HG02981 (cell line): ENCODE results near the gene DEFB121.
"Not testable (repeated sequence)": the region's sequence is repeated elsewhere in the genome, so short reads cannot be mapped to it uniquely, and the experiment has no call there.

ENCODE experiments used
- ATAC-seq: cut with Tn5 transposase; IDR thresholded peaks from one replicate; pipeline ENCODE4 v1.9.1; 2021; ENCODE audit warnings: mild to moderate bottlenecking, moderate library complexity; ENCODE audit not compliant: unreplicated experiment

The DEFB121 gene, protein sequence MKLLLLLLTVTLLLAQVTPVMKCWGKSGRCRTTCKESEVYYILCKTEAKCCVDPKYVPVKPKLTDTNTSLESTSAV

DNA sequence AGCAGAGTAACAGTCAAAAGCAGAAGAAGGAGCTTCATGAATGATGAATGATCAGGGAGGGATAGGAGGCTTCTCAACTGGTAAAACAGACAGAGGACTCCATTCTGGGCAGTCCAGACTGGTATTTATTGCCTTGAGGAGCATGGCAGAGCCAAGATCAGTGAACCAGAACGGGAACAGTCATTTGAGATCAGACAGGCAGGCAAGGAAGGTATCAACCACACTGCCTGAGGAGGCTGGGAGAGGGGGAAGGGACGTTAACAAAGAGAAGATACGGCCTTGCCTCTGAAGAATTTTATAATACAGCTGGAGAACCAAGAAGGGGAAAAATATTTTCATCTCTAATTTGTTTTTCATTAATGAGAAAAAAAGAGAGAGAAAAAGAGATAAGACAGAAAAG lies at the start of gene DEFB121:
Gene DEFB121, minus strand, starts transcription at position 101 of the 400 bp plus-strand sequence. Its CDS starts 63 bp downstream, at position 38.
- no peak for ATAC-seq

DNA sequence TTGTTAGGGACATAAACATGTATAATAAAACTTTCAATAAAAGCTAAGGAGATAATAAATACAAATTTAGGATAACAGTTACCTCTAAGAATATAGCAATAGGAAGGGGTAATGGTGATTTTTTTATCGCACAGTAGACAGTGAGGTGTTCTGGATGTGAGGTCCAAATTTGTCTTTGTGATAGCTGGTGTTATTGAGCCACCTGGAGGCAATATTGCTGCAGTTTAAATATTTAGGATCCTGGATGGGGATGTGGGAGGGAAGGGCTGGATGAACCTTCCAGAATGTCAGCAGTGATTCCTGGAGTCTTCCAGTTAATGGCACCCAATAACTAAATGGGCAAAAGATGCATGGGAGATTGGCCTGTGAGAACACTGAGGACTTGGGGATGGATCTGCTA lies 48.3 kb upstream of the DEFB121 start:
- ATAC-seq, result no peak

DNA sequence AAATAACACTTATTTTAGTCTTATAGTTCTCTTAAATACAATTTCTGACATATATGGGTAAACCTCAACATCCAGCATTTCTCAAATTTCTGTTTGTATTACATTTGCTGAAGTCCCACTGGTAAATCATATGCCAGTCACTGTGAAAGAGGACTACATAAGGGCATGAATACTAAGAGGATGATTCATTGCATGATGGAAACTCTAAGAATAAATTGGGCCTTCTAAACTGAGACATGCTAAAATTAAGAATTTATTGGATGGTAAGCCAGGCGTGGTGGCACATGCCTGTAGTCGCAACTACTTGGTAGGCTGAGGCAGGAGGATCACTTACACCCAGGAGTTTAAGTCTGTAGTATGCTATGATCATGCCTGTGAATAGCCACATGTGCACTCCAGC lies 46.6 kb upstream of the DEFB121 start:
- ATAC-seq, result no peak

DNA sequence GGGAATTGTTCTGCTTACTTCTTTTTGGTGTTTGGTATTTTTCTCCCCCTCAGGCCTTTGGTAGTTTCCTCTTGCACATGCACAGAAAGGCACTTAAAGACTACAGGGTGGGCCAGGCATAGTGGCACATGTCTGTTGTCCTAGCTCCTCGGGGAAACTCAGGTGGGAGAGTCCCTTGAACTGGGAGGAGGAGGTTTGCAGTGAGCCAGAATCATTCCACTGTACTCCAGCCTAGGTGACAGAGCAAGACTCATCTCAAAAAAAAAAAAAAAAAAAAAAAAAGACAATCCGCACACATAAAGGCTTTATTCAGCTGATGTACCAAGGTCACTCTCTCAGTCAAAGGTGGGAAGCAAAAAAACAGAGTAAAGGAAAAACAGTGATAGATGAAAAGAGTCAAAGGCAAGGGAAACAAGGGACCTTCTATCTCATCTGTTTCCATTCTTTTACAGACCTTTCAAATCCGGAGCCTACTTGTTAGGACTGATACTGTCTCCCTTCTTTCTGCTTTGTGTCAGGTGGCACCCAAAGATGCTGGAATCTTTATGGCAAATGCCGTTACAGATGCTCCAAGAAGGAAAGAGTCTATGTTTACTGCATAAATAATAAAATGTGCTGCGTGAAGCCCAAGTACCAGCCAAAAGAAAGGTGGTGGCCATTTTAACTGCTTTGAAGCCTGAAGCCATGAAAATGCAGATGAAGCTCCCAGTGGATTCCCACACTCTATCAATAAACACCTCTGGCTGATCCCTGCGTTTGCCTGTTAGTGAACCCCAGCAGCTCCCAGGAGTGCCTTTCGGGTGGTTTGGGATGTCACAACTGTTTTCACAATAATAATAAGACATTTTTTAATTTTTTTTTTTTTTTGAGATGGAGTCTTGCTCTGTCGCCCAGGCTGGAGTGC lies 43.7 kb upstream of the DEFB121 start:
- no peak for ATAC-seq

DNA sequence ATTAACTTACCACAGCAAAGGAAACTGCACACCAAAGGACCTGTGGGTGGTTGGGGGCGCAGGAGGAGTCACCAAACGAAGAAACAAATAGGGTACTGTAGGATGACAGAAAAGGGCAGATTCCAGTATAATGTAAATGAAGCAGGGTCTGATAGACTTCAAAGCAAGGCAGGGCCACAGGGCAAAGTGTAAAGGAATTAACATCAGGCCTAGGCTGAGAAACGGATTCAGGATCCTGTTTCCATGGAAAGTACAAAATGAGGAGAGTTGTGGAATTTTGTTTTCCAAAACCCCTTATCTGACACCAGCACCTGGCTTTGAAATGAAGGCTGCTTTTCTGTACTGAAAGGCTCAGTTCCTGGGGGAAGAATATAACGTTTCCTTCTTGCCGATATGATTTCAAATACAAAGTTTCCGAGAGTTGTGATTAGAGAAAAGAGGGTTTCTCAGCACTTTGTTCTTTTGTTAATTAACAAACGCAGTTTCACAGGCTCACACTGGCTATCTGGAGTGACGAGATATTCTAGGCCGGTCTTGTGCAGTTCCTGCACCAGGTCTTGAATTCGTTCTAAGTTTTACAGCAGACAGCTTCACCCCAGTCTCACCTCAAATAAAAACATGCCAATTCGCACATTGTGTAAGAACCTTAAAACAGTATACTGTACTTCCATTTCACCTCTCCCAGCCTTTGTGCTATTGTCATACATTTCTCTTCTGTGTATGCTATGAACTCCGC lies 40.2 kb upstream of the DEFB121 start:
- no peak for ATAC-seq

DNA sequence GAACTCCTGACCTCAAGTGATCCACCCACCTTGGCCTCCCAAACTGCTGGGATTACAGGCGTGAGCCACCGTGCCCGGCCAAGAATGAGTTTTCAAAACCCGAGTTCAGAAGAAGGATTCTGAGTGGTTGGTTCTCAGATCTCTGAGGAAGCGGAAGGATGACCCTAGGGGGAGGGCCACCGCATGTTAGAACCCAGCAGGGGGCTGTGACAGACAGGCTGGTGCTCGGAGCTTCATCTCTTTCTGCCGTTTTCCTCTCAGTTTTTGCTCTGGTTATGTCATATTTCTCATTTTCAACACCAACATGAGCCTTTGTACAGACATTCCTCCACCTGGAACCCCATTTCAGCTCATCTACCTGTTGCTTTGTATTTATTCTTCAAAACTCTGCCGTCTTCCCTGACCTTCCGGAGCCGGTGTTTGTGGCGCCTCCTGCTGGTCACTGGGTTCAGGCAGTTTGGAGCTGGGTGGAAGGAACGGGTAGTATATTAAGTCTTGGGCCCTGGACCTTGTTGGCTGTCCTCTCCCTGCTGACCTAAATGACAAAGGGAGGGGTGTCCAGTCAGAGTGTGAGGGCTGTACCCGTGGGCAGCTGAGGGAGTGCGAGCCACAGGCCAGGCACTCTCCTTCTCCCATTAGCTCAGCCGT lies 34.1 kb upstream of the DEFB121 start, which contains the start of gene DEFB123:
Gene DEFB123, plus strand, starts transcription at position 621 of the 648 bp plus-strand sequence. CDS start 67 bp downstream, outside the sequence.
- ATAC-seq, result no peak

DNA sequence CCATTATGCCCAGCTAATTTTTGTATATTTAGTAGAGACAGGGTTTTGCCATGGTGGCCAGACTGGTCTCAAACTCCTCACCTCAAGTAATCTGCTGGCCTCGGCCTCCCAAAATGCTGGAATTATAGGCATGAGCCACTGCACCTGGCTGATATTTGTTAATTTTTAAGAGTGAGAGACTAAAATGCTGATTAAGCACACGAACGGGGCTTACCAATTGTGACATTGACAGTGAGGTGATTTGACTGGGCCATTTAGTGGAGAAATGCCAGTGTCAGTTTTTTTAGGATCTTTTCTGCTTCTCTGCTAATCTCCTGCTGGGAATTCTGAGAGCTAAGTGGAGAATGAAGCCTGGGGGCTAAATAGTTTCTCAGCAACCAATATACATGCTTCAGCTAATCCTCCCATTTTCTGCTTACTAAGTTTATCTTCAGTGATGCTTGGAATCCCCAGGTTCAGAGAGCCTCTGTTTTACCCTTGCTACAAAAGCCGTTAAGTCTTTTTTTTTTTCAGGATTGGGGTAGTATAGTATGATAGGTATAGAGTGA lies 24.6 kb upstream of the DEFB121 start:
- ATAC-seq, result no peak

DNA sequence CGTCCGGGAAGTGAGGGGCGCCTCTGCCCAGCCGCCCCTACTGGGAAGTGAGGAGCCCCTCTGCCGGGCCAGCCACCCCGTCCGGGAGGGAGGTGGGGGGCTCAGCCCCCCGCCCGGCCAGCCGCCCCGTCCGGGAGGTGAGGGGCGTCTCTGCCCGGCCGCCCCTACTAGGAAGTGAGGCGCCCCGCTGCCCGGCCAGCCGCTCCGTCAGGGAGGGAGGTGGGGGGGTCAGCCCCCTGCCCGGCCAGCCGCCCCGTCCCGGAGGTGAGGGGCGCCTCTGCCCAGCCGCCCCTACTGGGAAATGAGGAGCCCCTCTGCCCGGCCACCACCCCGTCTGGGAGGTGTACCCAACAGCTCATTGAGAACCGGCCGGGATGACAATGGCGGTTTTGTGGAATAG lies 21.6 kb upstream of the DEFB121 start:
- ATAC-seq, result not testable (repeated sequence)

DNA sequence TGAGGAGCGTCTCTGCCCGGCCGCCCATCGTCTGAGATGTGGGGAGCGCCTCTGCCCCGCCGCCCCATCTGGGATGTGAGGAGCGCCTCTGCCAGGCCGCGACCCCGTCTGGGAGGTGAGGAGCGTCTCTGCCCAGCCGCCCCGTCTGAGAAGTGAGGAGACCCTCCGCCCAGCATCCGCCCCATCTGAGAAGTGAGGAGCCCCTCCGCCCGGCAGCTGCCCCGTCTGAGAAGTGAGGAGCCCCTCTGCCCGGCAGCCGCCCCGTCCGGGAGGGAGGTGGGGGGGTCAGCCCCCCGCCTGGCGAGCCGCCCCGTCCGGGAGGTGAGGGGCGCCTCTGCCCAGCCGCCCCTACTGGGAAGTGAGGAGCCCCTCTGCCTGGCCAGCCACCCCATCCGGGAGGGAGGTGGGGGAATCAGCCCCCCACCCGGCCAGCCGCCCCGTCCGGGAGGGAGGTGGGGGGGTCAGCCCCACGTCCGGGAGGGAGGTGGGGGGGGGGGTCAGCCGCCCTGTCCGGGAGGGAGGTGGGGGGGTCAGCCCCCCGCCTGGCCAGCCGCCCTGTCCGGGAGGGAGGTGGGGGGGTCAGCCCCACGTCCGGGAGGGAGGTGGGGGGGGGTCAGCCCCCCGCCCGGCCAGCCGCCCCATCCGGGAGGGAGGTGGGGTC lies 21.0 kb upstream of the DEFB121 start:
- not testable (repeated sequence) for ATAC-seq

DNA sequence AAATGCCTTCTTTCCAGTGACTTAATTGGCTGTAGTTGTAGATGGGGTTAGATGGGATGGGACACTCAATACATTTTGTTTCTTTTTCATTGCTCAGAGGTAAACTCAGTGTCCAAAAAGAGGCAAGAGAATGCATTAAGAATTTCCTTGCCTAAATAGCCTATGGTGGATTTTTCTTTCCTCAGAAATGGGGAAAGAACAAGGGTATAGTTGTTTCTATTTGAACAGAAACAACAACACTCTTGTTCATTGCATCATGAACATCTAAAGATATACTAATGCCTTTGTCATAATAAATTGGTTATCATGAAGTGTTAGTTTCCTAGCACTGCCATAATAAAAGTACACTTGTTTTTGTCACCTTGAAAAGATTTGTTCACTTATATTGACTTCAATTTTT lies 19.8 kb upstream of the DEFB121 start:
- ATAC-seq, result no peak

DNA sequence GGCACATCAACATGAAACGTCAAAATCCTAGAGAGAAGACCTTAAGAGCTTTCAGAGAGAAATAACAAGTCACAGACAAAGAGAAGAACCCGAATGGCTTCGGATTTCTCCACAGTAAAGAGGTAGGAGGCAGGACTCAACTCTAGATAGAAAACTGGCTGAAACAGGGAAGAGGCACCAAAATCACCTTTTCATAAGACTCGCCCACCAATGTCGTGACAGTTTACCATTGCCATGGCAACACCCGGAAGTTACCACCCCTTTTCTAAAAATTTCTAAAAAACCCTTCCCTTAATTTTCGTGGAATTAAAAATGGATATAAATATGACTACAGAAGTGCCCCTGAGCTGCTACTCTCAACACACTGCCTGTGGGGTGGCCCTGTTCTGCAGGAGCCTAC lies 12.3 kb upstream of the DEFB121 start:
- no peak for ATAC-seq

DNA sequence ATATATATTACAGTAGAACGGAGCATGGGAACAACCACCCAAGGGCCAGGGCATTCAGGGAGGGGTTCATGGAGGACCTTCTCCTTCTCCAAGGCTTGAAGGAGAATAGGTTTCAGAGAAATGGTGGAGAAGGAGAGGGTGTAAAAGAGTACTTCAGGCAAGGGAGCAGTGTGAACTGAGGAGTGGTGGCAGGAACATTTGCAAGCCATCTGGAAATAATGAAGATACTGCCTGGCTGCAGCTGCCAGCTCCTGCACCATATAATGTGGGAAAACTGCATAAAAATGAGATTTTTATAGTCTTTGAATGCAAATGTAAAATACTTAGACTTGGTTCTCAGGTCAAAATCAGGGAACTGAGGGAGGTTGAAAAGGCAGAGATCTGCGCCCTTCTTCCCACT lies 9.6 kb upstream of the DEFB121 start:
- ATAC-seq, result no peak

DNA sequence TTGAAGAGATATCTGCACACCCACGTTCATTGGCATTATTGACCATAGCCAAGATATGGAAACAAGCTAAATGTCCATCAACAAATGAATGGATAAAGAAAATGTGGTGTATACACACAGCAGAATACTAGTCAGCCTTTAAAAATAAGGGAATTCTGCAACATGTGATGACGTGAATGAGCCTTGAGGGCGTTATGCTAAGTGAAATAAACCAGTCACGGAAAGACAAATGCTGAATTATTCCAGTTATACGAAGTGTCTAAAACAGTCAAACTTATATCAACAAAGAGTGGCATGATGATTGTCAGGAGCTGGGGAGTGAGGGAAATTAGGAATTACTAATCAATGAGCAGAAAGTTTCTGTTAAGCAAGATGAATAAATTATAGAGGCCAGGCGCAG lies 8.4 kb upstream of the DEFB121 start:
- ATAC-seq, result no peak

DNA sequence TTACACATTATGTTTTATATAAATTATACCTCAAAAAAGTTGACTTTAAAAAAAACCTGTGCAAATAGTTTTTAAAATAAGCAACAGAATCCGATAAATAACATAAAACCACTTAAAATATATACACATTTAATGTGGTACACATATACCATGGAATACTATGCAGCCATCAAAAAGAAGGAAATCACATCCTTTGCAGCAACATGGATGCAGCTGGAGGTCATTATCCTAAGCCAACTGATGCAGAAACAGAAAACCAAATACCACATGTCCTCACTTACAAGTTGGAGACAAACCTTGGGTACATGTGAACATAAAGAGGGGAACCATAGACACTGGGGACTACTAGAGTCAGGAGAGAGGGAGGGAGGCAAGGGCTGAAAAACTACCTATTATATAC lies 4.0 kb upstream of the DEFB121 start:
- ATAC-seq, result no peak

DNA sequence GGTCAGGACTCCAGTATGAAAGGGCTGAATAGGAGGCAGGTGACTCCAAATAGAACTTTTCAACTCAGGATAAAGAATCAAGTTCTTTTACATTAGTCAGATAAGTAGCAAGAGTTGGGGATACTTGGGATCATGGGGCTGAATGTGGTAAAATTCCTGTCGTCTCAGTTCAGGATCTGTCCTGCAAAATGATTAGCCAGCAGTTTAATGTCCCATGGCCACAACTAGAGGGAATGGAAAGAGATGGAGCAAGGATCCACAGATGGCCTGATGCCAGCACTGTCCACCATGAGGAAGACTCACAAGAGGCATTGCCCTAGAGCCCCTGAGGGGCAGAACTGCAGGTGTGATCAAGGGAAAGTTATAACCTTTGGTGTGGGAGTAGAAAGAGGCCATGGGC lies 2.1 kb downstream of the DEFB121 start:
- ATAC-seq, result no peak

DNA sequence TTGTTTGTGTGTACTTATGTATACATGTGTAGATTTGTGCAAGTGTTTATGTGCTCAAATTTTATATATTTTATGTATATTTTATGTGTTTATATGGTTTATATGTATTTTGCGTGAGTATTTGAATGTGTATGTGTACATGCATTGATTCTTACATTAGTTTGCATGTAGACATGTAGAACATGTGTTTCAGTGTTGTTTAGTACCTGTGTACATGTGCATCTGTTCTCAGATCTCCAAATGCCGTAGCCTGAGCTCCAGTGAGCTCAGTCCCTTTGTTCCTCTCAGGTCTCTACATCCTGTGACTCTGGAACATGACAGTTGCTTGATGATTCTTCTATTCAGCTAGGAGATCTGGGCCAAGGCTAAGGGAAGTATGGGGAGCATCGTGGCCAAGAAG lies 11.1 kb downstream of the DEFB121 start:
- ATAC-seq, result no peak

DNA sequence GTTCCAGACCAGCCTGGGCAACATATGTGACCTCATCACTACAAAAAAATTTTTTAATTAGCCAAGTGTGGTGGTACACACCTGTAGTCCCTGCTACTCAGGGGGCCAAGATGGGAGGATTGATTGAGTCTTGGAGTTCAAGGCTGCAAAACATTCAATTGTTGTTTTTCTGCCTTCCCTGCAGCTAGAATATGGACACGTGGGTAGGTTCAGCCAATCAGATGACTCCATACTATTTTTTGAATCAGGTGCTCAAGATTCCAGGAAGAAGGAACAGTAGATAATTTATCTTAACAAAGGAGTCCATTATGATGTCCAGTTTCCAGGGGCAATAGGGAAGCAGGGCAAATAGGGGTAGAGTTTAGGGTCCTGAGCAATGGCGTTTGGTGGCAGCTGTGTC lies 13.2 kb downstream of the DEFB121 start:
- no peak for ATAC-seq

DNA sequence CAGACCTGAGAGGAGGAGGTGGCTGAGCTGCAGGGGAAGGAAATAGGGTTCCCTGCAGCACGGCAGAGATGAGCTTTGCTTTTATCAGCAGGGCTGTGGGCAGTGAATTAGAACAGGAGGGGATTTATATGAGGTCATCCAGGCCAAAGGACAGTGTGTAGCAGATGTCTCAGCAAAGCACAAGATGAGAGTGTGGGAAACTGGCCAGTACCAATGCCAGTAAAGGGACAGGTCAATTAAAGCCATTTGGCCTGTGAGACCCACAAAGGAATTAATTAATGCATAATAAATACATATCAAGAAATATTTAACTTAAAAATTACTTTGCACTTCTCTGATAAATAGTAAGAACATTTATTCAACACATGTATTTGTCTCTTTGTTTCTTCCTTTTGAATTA lies 15.5 kb downstream of the DEFB121 start, which contains the start of gene DEFB119:
Gene DEFB119, minus strand, starts transcription at position 101 of the 400 bp plus-strand sequence. CDS start 107 bp downstream, outside the sequence.
- no peak for ATAC-seq

DNA sequence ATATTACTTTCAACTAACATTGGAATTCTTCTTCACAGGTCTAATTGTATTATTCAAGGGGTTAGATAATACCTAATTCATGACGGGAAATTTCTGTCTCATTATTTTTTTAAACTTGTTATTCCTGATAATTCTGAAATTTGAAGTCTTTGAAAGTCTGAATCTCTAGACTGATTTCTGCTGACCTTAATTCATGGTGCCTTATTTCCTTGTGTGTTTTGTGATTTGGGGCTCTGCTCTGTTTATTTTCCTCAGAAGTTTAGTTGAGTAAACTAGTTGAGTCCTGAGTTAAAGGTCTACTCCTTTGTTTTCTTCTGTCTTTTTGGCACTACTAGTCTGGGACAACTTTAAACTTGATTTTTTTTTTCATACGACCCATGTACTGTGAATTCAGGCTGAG lies 31.7 kb downstream of the DEFB121 start:
- ATAC-seq, result no peak

DNA sequence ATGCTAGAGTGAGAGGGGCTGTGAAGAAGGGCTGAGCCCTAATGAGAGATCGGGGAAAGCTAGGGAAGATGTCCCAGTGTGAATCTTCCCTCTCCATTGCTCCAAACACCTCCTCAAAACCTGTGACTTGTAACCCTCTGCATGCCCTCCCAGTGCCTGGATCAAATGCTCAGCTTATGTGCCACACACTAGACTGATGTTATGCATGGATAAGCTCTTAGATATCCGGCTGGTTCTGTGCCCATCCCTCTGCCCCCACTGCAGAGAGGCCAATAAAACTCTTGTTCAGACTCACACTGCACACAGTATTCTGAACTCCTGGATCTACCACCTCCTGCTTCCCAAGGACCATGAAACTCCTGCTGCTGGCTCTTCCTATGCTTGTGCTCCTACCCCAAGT lies 37.7 kb downstream of the DEFB121 start, which contains the start of gene DEFB118:
Gene DEFB118, plus strand, starts transcription at position 301 of the 400 bp plus-strand sequence. Its CDS starts 50 bp downstream, at position 351.
- ATAC-seq, result no peak
